ENCODE measurements around the gene CSRP1. TPM values are rescaled to one million over a fixed set of nuclear protein-coding genes. Genes with fewer than 3 reads are reported as not detected.

The CSRP1 gene
- total and polyA plus RNA-seq, 2 of the 13 experiments (the other 11 are each of a cell fraction or from before 2014, with no cell fraction given) = 17.7 to 68.9 TPM

- TF ChIP-seq NR2F6 (IDR thresholded peaks at IDR 0.05) (peak; percentile 94), NR2F6 (CRISPR knock-in tag; IDR thresholded peaks at IDR 0.05) (peak; percentile 88), HNF4A (CRISPR knock-in tag; IDR thresholded peaks at IDR 0.05) (peak; percentile 79), ZNF17 (CRISPR knock-in tag; IDR thresholded peaks at IDR 0.05) (no peak), NR2C2 (CRISPR knock-in tag; IDR thresholded peaks at IDR 0.05; ENCODE audit: borderline replicate concordance) (peak; percentile 84), ZNF672 (CRISPR knock-in tag; IDR thresholded peaks at IDR 0.05) (no peak), ZNF251 (CRISPR knock-in tag; IDR thresholded peaks at IDR 0.05) (no peak), MAFG (CRISPR knock-in tag; IDR thresholded peaks at IDR 0.05) (no peak), NR2F1 (CRISPR knock-in tag; IDR thresholded peaks at IDR 0.05) (peak; percentile 83 to 94), SIX4 (CRISPR knock-in tag; IDR thresholded peaks at IDR 0.05) (no peak), ZFY (CRISPR knock-in tag; IDR thresholded peaks at IDR 0.05) (peak; percentile 36; the same call in 1 of the 2 replicates), FOXA3 (CRISPR knock-in tag; IDR thresholded peaks at IDR 0.05) (peak; percentile 56), SALL1 (CRISPR knock-in tag; IDR thresholded peaks at IDR 0.05) (peak; percentile 19; the same call in 1 of the 2 replicates), GATAD2A (CRISPR knock-in tag; IDR thresholded peaks at IDR 0.05) (peak; percentile 60), PHF21A (CRISPR knock-in tag; IDR thresholded peaks at IDR 0.05) (peak; percentile 33; the same call in 1 of the 2 replicates), ZNF431 (CRISPR knock-in tag; IDR thresholded peaks at IDR 0.05; ENCODE audit: borderline replicate concordance, low read depth) (no peak), TGIF2 (CRISPR knock-in tag; IDR thresholded peaks at IDR 0.05) (no peak), FOXA1 (IDR thresholded peaks at IDR 0.05) (no peak), FOXA1 (CRISPR knock-in tag; IDR thresholded peaks at IDR 0.05) (no peak), ZNF703 (CRISPR knock-in tag; IDR thresholded peaks at IDR 0.05; ENCODE audit: borderline replicate concordance) (no peak), MXI1 (IDR thresholded peaks at IDR 0.05; ENCODE audit: borderline replicate concordance, low read depth, low read length) (no peak), NAIF1 (CRISPR knock-in tag; IDR thresholded peaks at IDR 0.05; ENCODE audit: borderline replicate concordance) (no peak), SRSF9 (IDR thresholded peaks at IDR 0.05; ENCODE audit: borderline replicate concordance, insufficient read depth, low read depth, low read length, poor library complexity, severe bottlenecking) (no peak)
- TF ChIP-seq, protein P1, sequence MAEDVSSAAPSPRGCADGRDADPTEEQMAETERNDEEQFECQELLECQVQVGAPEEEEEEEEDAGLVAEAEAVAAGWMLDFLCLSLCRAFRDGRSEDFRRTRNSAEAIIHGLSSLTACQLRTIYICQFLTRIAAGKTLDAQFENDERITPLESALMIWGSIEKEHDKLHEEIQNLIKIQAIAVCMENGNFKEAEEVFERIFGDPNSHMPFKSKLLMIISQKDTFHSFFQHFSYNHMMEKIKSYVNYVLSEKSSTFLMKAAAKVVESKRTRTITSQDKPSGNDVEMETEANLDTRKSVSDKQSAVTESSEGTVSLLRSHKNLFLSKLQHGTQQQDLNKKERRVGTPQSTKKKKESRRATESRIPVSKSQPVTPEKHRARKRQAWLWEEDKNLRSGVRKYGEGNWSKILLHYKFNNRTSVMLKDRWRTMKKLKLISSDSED (CRISPR knock-in tag; IDR thresholded peaks at IDR 0.05) = no peak
- TF ChIP-seq, protein P2, sequence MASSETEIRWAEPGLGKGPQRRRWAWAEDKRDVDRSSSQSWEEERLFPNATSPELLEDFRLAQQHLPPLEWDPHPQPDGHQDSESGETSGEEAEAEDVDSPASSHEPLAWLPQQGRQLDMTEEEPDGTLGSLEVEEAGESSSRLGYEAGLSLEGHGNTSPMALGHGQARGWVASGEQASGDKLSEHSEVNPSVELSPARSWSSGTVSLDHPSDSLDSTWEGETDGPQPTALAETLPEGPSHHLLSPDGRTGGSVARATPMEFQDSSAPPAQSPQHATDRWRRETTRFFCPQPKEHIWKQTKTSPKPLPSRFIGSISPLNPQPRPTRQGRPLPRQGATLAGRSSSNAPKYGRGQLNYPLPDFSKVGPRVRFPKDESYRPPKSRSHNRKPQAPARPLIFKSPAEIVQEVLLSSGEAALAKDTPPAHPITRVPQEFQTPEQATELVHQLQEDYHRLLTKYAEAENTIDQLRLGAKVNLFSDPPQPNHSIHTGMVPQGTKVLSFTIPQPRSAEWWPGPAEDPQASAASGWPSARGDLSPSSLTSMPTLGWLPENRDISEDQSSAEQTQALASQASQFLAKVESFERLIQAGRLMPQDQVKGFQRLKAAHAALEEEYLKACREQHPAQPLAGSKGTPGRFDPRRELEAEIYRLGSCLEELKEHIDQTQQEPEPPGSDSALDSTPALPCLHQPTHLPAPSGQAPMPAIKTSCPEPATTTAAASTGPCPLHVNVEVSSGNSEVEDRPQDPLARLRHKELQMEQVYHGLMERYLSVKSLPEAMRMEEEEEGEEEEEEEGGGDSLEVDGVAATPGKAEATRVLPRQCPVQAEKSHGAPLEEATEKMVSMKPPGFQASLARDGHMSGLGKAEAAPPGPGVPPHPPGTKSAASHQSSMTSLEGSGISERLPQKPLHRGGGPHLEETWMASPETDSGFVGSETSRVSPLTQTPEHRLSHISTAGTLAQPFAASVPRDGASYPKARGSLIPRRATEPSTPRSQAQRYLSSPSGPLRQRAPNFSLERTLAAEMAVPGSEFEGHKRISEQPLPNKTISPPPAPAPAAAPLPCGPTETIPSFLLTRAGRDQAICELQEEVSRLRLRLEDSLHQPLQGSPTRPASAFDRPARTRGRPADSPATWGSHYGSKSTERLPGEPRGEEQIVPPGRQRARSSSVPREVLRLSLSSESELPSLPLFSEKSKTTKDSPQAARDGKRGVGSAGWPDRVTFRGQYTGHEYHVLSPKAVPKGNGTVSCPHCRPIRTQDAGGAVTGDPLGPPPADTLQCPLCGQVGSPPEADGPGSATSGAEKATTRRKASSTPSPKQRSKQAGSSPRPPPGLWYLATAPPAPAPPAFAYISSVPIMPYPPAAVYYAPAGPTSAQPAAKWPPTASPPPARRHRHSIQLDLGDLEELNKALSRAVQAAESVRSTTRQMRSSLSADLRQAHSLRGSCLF (CRISPR knock-in tag; IDR thresholded peaks at IDR 0.05; ENCODE audit: borderline replicate concordance) = no peak
Observed at GRCh38 chr1:201500670-201501120, 6.2 kb downstream of the CSRP1 start (continued).
